Pancreas (tissue), 10 donors: Measurements from ENCODE around the gene NTNG2. TPM values are rescaled to one million over a fixed set of nuclear protein-coding genes. Genes with fewer than 3 reads are reported as not detected.
A peak's percentile ranks its signal among the peaks of the same experiment; 100 is the strongest.

ENCODE experiments used
- ATAC-seq, 4 donors: fragments of 200-7000 bp; cut with Tn5 transposase; one replicate each; pipeline versions ENCODE4 v1.8.0 to v1.9.1; 2020; ENCODE audit warnings: mild to moderate bottlenecking in 4 of 4, moderate library complexity in 4 of 4
- DNase-seq, 6 donors: peaks; one replicate each; pipeline ENCODE4 v3.0.0-alpha.2; 2020
- FAIRE-seq: peaks from 2 replicates; lab custom pipeline; 2012; peaks lifted over from hg19 to GRCh38; lab: Jason Lieb, UNC
- H3K27ac ChIP-seq, 4 donors: fragments of 200-600 bp; sonication (generic); 1 replicate in 3 of 4; 2 replicates in 1 of 4; pipeline versions ENCODE4 v1.5.0 to v1.8.0; 2020
- H3K27me3 ChIP-seq, 4 donors: fragments of 200-600 bp; one replicate each; pipeline ENCODE4 v1.8.0; 2021
- H3K36me3 ChIP-seq, 3 donors: fragments of 200-600 bp; sonication (generic) in 1 of 3; one replicate each; pipeline versions ENCODE4 v1.5.0 to v1.8.0; 2020 to 2021
- H3K4me1 ChIP-seq, 3 donors: fragments of 200-600 bp; one replicate each; pipeline ENCODE4 v1.8.0; 2021
- H3K4me3 ChIP-seq, 4 donors: fragments of 200-600 bp; sonication (generic) in 2 of 4; one replicate each; pipeline versions ENCODE4 v1.5.0 to v1.8.0; 2020 to 2021
- H3K9me3 ChIP-seq, 4 donors: fragments of 200-600 bp; one replicate each; pipeline ENCODE4 v1.8.0; 2021
- CTCF ChIP-seq, 4 donors: fragments of 200-600 bp; sonication (generic) in 3 of 4; IDR thresholded peaks; one replicate each; pipeline versions ENCODE4 v1.5.0 to v1.8.0; 2021; ENCODE audit warnings: antibody characterized with exemption in 4 of 4
- WGBS, 2 donors: extraction: QIAGEN DNeasy Blood & Tissue Kit; methylation state at CpG; one replicate each; pipeline ENCODE4 v1.1.7; 2013; 5-methylcytosine and 5-hydroxymethylcytosine counted together
- intact Hi-C, 3 donors: fragments of 100-400 bp; cut with DNase I; formaldehyde crosslinking; loops; one replicate each; pipeline versions ENCODE4 v1.11.1 to v1.14.2; 2022
- polyA plus RNA-seq, 2 donors: library from polyadenylated mRNA; stranded (reverse); fragments of 200-250 nt; gene quantifications; one replicate each; pipeline ENCODE4 v1.2.3, GENCODE V29; 2013
- total RNA-seq, 6 donors: library from RNA; stranded (reverse); fragmentation: NEBNext Ultra II Directional in 4 of 6; extraction: Animal tissue kit (Norgen Biotek cat#: 25700) in 4 of 6; gene quantifications; one replicate each; pipeline versions ENCODE4 v1.2.1 to v1.2.4, GENCODE V29; 2021 to 2023
- donor health status: healthy with polysubstance abuse.
- donor health status: DM: no; HTN: no; CAD: no; lungs with moderate emphysema.
- donor health status: DM: no; HTN: no; CAD: no.
- donor health status: control.
- donor health status: control.
- donor health status: Bipolar disorder and iron deficiency.
- donor health status: DM: yes; HTN: yes; CAD: no.
- donor health status: DM: no; HTN: no; CAD: no.
- donor health status: DM: no; HTN: no; CAD: no.
- donor health status: DM: yes; HTN: yes; CAD: no.

Gene NTNG2
- total and polyA plus RNA-seq, 8 donors: 1.0 to 6.4 (median 2.4) TPM

GRCh38 chr9:132226571-132227430, 64.9 kb downstream of the NTNG2 start:
- Histone ChIP-seq H3K9me3 (no peaks in the 10 kb centered on the region), H3K4me1 (no peaks in the 10 kb centered on the region), H3K4me3 (no peak overlapping the region), H3K27ac (no peak overlapping the region), H3K27me3 (no peaks in the 10 kb centered on the region), H3K36me3 (no peaks in the 10 kb centered on the region)
- ATAC-seq (no peak), FAIRE-seq (no peak), DNase-seq (peak in 1 of 6 donors; percentile 41)
- intact Hi-C loops: no loop called here
- no peak for TF ChIP-seq CTCF (IDR thresholded peaks at IDR 0.05)
- 74 to 85% methylated on average over 34 of the region's 34 CpGs for WGBS, 2 donors

DNA sequence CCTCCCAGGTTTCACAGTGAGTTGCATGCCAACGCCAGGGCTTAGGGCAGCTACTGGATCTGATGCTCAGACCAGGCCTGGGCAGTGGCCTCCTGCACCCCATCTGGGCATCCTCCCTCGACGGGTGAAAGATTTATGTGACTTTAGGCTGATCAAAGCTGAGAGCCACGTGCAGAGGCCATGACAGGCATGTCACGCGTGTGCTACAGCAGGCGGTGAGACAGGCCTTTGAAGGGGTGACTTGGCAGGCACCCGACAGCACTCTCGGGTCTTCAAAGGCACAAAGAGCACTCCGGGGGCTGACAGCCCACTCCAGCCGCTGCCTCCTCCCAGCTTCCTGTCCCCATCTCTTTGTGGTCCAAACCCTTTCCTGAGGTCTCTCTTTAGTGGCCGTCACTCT, 66.2 kb downstream of the NTNG2 start:
- Histone ChIP-seq H3K36me3 (no peaks in the 10 kb centered on the region), H3K4me3 (no peak overlapping the region), H3K27me3 (no peaks in the 10 kb centered on the region), H3K4me1 (no peaks in the 10 kb centered on the region), H3K27ac (no peak overlapping the region), H3K9me3 (no peaks in the 10 kb centered on the region)
- no peak for TF ChIP-seq CTCF (IDR thresholded peaks at IDR 0.05)
- no peak for FAIRE-seq
- intact Hi-C loops: no loop called here
- no peak for ATAC-seq
- 61 to 76% methylated on average over 12 of the region's 12 CpGs for WGBS, 2 donors
- DNase-seq: no peak

- H3K27ac ChIP-seq: no peak overlapping the region
- FAIRE-seq: no peak
- H3K4me1 ChIP-seq: no peaks in the 10 kb centered on the region
- ATAC-seq: no peak
- H3K4me3 ChIP-seq: no peak overlapping the region
- no peaks in the 10 kb centered on the region for H3K27me3 ChIP-seq
- no peaks in the 10 kb centered on the region for H3K9me3 ChIP-seq
- intact Hi-C loops: loop anchor here in 2 of 3 donors (10.0 kb wide), 2 partner anchors 56 to 396 kb away; no protein-coding TSS in a partner anchor
- TF ChIP-seq CTCF (IDR thresholded peaks at IDR 0.05): no peak
- WGBS, 2 donors: 70 to 86% methylated on average over 4 of the region's 4 CpGs
- no peaks in the 10 kb centered on the region for H3K36me3 ChIP-seq
- DNase-seq: no peak
Measured at GRCh38 chr9:132230605-132231004, 68.7 kb downstream of the NTNG2 start.

GRCh38 chr9:132231019-132231701, 69.3 kb downstream of the NTNG2 start:
- ATAC-seq (no peak), FAIRE-seq (no peak), DNase-seq (peak in 1 of 6 donors; percentile 52)
- no peaks in the 10 kb centered on the region for H3K4me1 ChIP-seq
- no peak overlapping the region for H3K27ac ChIP-seq
- WGBS, 2 donors: 52 to 65% methylated on average over 16 to 20 of the region's 20 CpGs
- intact Hi-C loops: loop anchor here in 2 of 3 donors (10.0 kb wide), 2 partner anchors 56 to 396 kb away; no protein-coding TSS in a partner anchor
- H3K9me3 ChIP-seq: no peaks in the 10 kb centered on the region
- no peaks in the 10 kb centered on the region for H3K36me3 ChIP-seq
- no peaks in the 10 kb centered on the region for H3K27me3 ChIP-seq
- no peak for TF ChIP-seq CTCF (IDR thresholded peaks at IDR 0.05)
- no peak overlapping the region for H3K4me3 ChIP-seq
